T-helper 17 cell (primary cell): ENCODE measurements around the gene EVPLL. TPM values are rescaled to one million over a fixed set of nuclear protein-coding genes. Genes with fewer than 3 reads are reported as not detected.
"Not testable (repeated sequence)": the region's sequence is repeated elsewhere in the genome, so short reads cannot be mapped to it uniquely, and the experiment has no call there.

Experiments
- ATAC-seq: fragments of 150-1000 bp; cut with Tn5 transposase; 2 replicates; pipeline ENCODE4 v1.10.0; 2021; ENCODE audit warnings: mild to moderate bottlenecking, moderate library complexity
- DNase-seq, 3 donors: peaks; one replicate each; pipeline versions ENCODE4 v3.0.0 to v3.0.0-alpha.2; 2020 to 2021
- H3K9me3 ChIP-seq: one replicate; pipeline ENCODE4 v1.7.0; 2013; ENCODE audit warnings: low read length, mild to moderate bottlenecking; ENCODE audit not compliant: control insufficient read depth, poor library complexity, severe bottlenecking
- H3K27ac Mint-ChIP-seq: one replicate; pipeline ENCODE4 v1.8.0; 2022; ENCODE audit warnings: mild to moderate bottlenecking, moderate library complexity, mixed read lengths
- H3K27me3 Mint-ChIP-seq: one replicate; pipeline ENCODE4 v1.8.0; 2022; ENCODE audit warnings: mixed read lengths
- H3K36me3 Mint-ChIP-seq: one replicate; pipeline ENCODE4 v1.8.0; 2022; ENCODE audit warnings: low read depth, mixed read lengths
- H3K4me1 Mint-ChIP-seq: one replicate; pipeline ENCODE4 v1.8.0; 2022; ENCODE audit warnings: mild to moderate bottlenecking, mixed read lengths
- H3K4me3 Mint-ChIP-seq: one replicate; pipeline ENCODE4 v1.8.0; 2022; ENCODE audit warnings: mild to moderate bottlenecking, moderate library complexity, mixed read lengths
- total RNA-seq, 4 donors: library from RNA in 2 of 4; stranded (reverse) in 2 of 4; gene quantifications; one replicate each; pipeline ENCODE4 v1.2.3 and lab custom pipeline; 2022 to 2026

The EVPLL gene
- total RNA-seq (not detected), total RNA-seq (lab: John Stamatoyannopoulos, UW) (0 reads per million in 2 donors)

DNA sequence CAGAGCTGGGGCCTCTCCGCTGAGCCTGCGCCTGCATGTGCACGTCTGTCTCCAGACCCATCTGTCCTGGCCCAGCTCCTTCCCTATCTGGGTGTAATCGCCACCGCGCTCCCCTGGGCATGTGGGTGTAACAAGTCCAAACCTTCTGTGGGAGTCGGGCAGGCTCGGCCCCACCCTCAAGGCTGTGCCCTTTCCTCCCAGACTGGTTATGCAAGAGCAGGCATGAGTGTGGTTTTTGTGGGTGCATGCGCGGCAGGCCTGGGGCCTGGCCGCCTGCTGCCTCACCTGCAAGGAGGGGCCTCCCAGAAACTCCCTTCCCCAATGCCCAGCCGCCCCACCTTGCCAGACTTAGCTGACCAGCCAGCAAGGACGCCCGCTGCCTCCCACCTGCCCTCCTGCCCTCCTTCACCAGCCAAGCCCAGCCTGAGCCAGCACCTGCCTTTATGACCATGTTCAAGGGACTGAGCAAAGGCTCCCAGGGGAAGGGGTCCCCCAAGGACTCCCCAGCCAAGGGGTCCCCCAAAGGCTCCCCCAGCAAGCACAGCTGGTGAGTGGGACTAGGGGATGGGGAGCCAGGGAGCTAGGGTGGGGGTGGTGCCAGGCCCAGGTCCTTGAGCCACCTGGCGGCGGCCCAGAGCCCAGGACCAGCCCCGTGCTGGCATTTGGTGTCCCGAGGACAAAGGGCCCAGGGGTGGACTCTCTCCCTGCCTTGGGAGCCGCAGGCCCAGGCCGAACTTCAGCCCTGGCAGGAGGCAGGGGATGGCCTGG lies at the start of gene EVPLL:
Gene EVPLL, plus strand, starts transcription at position 342 of the 768 bp plus-strand sequence. CDS start 3,160 bp downstream, outside the sequence.
- H3K9me3 ChIP-seq = no peaks in the 10 kb centered on the region
- H3K4me3 Mint-ChIP-seq = no peak within 1 kb of the TSS
- no peaks in the 10 kb centered on the region for H3K36me3 Mint-ChIP-seq
- H3K4me1 Mint-ChIP-seq = no peaks in the 10 kb centered on the region
- H3K27ac Mint-ChIP-seq = no peak within 1 kb of the TSS
- H3K27me3 Mint-ChIP-seq = peaks cover 11% of the 10 kb centered on the region
- no peak for DNase-seq
- ATAC-seq = no peak

DNA sequence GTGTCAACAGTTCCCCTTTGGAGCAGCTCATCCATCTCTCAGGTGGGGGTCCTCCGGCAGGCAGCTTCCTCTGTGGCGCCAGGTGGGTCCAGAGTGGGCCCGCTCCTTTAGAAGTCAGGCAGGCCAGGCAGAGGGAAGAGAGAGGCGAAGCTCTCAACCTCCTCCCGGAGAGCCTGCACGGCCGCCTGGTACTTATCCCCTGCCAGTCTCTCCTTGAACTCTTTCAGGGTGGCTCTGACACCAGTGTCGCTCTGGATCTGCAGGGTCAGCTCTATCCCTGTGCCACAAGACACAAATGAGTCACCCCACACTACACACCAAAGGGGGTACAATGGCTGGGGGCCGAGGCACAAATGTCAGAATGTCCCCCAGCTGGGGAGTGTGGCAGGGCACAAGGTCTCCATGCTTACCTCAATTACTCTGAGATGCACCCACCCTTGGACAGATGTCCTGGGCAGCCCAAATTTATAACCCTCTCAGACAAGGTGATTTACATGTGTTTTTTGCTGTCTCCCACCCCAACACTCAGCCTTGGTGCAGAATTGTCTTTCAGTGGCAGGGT lies 48.9 kb upstream of the EVPLL start:
- no peaks in the 10 kb centered on the region for H3K36me3 Mint-ChIP-seq
- H3K27ac Mint-ChIP-seq = no peak overlapping the region
- DNase-seq = no peak
- H3K4me1 Mint-ChIP-seq = peaks cover 17% of the 10 kb centered on the region
- no peaks in the 10 kb centered on the region for H3K9me3 ChIP-seq
- no peak overlapping the region for H3K4me3 Mint-ChIP-seq
- H3K27me3 Mint-ChIP-seq = no peaks in the 10 kb centered on the region
- ATAC-seq = no peak

DNA sequence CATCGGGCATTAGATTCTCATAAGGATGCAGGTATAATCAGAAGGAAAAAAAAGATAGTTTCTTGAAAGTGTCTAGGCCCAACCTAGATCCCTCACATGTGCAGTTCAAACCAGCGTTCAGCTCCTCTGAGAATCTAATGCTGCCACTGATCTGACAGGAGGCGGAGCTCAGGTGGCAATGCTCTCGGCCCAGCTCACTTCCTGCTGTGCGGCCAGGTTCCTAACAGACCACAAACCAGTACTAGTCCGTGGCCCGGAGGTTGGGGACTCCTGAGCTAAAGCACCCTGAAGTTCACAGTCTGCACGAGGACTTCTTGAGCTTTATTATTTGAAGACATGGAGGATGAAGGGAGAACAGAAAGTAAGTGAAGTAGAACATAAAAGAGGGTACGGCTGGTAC lies 45.7 kb upstream of the EVPLL start:
- peak; percentile 75 for ATAC-seq
- no peaks in the 10 kb centered on the region for H3K9me3 ChIP-seq
- no peak for DNase-seq
- Mint-ChIP-seq H3K27me3 (no peaks in the 10 kb centered on the region), H3K36me3 (no peaks in the 10 kb centered on the region), H3K4me1 (peaks cover 10% of the 10 kb centered on the region), H3K27ac (peak overlapping the region; percentile 88), H3K4me3 (peak overlapping the region; percentile 73)

DNA sequence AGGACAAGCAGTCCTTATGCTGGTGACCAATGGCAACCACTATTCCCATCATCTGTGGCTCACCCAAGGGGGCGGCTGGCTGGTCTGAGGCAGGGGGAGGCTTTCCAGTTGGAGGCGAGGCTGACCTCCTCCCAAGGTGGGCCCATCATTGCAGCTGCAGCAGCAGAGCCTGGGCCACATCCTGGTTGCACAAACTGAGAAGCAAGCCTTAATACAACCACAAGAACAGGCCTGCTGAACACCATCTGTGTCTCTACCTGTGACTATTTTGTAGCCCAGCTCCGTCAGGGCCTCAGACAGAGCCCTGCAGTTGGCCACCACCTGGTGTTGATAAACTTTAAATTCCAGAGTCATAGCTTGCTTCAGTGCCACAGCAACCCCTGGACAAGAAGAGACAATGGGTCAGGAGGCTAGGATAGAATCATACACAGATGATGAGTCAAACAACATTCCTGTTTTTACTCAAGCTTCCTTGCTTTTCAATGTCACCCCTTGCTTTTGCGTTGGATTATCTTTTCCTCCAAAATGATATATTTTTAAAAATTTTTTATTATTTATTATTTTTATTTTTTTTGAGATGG lies 44.6 kb upstream of the EVPLL start:
- no peaks in the 10 kb centered on the region for H3K9me3 ChIP-seq
- Mint-ChIP-seq H3K4me3 (no peak overlapping the region), H3K27me3 (no peaks in the 10 kb centered on the region), H3K4me1 (peaks cover 10% of the 10 kb centered on the region), H3K36me3 (no peaks in the 10 kb centered on the region), H3K27ac (peak overlapping the region; percentile 88)
- no peak for ATAC-seq
- DNase-seq = no peak

DNA sequence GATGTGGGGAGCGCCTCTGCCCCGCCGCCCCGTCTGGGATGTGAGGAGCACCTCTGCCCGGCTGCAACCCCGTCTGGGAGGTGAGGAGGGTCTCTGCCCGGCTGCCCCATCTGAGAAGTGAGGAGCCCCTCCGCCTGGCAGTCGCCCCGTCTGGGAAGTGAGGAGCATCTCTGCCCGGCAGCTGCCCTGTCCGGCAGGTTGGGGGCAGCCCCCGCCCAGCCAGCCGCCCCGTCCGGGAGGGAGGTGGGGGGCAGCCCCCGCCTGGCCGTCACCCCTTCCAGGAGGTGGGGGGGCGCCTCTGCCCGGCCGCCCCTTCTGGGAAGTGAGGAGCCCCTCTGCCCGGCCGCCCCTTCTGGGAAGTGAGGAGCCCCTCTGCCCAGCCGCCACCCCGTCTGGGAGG lies 39.4 kb upstream of the EVPLL start:
- not testable (repeated sequence) for DNase-seq, H3K27ac Mint-ChIP-seq, H3K36me3 Mint-ChIP-seq, ATAC-seq, H3K27me3 Mint-ChIP-seq, H3K4me3 Mint-ChIP-seq, H3K9me3 ChIP-seq, H3K4me1 Mint-ChIP-seq

DNA sequence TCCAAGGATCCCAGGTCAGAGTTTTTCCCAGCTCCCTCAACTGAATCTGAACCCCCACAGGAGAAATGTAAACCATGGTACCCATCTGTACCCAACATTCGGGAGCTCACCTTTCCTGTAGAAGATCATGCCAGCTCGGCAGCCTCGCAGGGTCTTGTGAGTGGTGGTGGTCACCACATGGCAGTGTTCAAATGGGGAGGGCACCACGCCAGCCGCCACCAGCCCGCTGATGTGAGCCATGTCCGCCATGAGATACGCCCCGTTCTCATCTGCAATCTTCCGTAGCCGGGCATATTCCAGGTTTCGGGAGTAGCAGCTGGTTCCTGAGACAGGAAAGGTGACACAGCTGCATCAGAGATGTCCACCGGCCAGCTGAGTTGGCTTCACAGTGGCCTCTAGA lies 37.6 kb upstream of the EVPLL start:
- Mint-ChIP-seq H3K27ac (no peak overlapping the region), H3K36me3 (peaks cover 5% of the 10 kb centered on the region), H3K4me3 (no peak overlapping the region), H3K27me3 (no peaks in the 10 kb centered on the region), H3K4me1 (peaks cover 2% of the 10 kb centered on the region)
- no peaks in the 10 kb centered on the region for H3K9me3 ChIP-seq
- ATAC-seq (no peak), DNase-seq (no peak)

DNA sequence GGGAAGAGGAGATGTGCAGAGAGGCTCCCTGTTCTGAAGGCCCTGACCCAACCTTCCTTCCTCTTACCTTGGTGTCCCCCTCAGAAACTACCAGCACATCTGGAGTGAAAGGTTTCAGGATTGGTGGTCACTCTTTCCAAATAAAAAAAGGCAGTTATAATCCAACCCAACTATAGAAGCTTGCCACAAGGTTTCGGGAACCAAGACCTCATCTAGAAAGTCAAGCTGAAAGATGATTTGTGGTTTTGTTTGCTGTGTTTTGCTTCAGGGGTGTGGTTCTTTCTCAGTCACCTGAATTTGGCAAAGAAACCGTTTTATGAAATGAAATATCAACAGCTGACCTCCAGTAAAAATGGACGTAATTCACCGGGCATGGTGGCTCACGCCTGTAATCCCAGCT lies 33.6 kb upstream of the EVPLL start:
- Mint-ChIP-seq H3K27me3 (no peaks in the 10 kb centered on the region), H3K4me3 (no peak overlapping the region), H3K36me3 (peaks cover 3% of the 10 kb centered on the region), H3K27ac (peak overlapping the region; percentile 6), H3K4me1 (peaks cover 2% of the 10 kb centered on the region)
- DNase-seq (no peak), ATAC-seq (no peak)
- H3K9me3 ChIP-seq = no peaks in the 10 kb centered on the region

DNA sequence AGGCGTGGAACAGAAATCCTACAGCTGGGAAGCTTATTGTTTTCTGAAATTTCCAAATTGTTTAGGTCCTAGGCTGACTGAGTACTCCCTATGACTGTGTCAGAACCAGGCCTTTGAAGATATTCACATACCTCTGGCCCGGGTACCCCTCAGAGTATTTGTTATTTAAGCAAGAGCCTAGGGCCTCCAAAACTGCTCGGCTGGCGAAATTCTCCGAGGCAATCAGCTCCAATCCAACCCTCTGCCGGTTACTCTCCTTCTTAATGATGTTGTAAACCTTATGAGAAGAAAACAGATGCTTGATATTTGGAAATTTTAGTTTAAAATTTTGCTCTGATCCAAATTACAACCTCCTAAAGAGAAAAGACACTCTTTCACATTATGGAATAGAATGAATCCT lies 24.0 kb upstream of the EVPLL start:
- no peak overlapping the region for H3K4me3 Mint-ChIP-seq
- no peaks in the 10 kb centered on the region for H3K4me1 Mint-ChIP-seq
- H3K9me3 ChIP-seq = no peaks in the 10 kb centered on the region
- no peak for DNase-seq
- H3K27ac Mint-ChIP-seq = no peak overlapping the region
- no peak for ATAC-seq
- no peaks in the 10 kb centered on the region for H3K27me3 Mint-ChIP-seq
- H3K36me3 Mint-ChIP-seq = no peaks in the 10 kb centered on the region

DNA sequence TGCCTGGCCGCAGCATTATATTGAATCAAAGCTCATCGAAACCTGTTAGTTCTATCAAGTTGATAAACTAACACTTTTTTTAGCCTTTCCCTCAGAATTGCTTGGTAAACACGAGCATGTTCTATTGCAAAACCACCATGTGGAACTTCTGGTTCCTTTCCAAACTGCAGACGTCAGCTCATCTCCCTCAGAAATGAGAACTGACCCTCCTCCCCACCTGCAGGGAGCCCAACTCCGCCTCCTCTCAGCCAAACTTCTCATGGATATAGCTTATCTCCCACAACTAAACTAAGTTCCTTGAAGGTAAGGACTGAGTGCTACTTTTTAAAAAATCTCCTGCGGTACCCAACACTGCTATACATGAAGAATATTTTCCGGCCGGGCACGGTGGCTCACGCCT lies 21.0 kb upstream of the EVPLL start:
- ATAC-seq (no peak), DNase-seq (no peak)
- no peaks in the 10 kb centered on the region for H3K27me3 Mint-ChIP-seq
- no peak overlapping the region for H3K4me3 Mint-ChIP-seq
- H3K36me3 Mint-ChIP-seq = no peaks in the 10 kb centered on the region
- H3K27ac Mint-ChIP-seq = no peak overlapping the region
- no peaks in the 10 kb centered on the region for H3K4me1 Mint-ChIP-seq
- H3K9me3 ChIP-seq = no peaks in the 10 kb centered on the region

DNA sequence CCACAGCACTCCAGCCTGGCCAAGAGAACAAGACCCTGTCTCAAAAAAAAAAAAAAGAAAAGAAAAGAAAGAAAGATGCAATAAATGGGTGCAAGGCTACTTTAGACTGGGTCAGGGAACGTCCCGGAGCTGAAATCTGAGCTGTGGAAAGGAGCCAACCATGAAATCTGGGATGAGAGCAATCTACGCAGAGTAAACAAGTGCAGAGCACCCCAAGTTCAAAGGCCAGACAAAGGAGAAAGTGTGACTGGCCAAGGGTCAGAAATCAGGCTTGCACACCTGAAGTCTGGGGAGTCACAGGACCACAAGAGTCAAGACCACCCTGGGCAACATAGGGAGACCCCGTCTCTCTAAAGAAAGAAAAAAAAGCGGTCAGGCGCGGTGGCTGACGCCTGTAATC lies 17.1 kb upstream of the EVPLL start:
- no peaks in the 10 kb centered on the region for H3K36me3 Mint-ChIP-seq
- no peaks in the 10 kb centered on the region for H3K27me3 Mint-ChIP-seq
- no peak overlapping the region for H3K4me3 Mint-ChIP-seq
- no peaks in the 10 kb centered on the region for H3K9me3 ChIP-seq
- no peak overlapping the region for H3K27ac Mint-ChIP-seq
- peaks cover 13% of the 10 kb centered on the region for H3K4me1 Mint-ChIP-seq
- no peak for DNase-seq
- ATAC-seq = no peak

DNA sequence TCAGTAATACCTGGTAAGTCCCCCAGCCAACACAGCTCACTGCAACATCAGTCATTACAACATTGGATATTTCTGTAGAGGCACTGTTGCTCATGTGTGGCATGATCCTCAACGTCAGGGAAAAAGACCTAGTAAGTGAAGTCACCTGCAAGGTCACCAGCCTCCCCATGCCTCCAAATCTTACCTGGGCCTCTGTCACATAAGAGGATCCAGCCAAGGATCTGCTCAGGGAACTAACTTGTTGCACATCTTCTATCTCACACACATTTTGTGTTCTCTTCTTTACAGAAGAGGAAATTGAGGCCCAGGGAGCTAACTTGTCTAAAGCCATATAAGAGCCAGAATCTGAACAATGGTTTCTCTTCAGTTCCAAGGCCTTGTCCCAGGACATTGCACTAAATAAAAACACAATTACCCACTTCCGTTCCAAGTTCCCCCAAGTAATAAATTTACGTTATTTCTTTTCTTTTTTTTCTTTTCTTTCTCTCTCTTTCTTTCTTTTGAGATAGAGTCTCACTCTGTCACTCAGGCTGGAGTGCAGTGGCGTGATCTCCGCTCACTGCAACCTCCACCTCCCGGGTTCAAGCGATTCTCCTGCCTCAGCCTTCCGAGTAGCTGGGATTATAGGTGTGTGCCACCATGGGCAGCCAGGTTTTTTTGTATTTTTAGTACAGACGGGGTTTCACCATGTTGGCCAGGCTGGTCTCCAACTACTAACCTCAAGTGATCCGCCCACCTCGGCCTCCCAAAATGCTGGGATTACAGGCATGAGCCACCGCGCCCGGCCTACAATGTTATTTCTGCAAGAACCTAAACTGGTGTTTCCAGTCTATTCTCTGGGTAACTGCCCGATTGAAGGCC lies 15.5 kb upstream of the EVPLL start:
- Mint-ChIP-seq H3K36me3 (no peaks in the 10 kb centered on the region), H3K27ac (peak overlapping the region; percentile 45), H3K27me3 (no peaks in the 10 kb centered on the region), H3K4me1 (peaks cover 13% of the 10 kb centered on the region), H3K4me3 (peak overlapping the region; percentile 95)
- H3K9me3 ChIP-seq = no peaks in the 10 kb centered on the region
- DNase-seq (no peak), ATAC-seq (no peak)

DNA sequence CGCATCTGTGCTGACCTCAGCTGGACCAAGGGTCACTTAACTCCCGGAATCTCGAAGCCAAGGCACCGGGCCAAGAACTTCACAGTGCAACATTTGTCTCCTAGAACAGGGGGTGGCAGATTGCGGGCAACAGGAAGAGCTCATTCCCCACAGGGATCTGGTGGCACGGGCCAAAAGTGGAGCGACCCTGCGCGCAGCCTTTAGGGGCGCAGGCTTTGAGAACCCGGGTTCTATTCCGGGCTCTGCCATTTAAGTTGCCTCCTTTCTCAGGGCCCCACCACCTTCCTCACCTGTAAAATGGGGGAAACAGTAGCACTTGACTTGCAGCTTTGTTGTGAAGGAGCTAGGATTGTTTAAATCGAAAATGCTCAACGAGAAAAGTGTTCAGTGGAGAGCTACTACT lies 14.9 kb upstream of the EVPLL start:
- H3K36me3 Mint-ChIP-seq = no peaks in the 10 kb centered on the region
- no peak for ATAC-seq
- peak overlapping the region; percentile 95 for H3K4me3 Mint-ChIP-seq
- peaks cover 13% of the 10 kb centered on the region for H3K4me1 Mint-ChIP-seq
- H3K9me3 ChIP-seq = no peaks in the 10 kb centered on the region
- H3K27ac Mint-ChIP-seq = peak overlapping the region; percentile 45
- DNase-seq = no peak
- H3K27me3 Mint-ChIP-seq = no peaks in the 10 kb centered on the region
